Stomach (tissue), 9 donors: ENCODE measurements around the gene HSD17B13. TPM values are rescaled to one million over a fixed set of nuclear protein-coding genes. Genes with fewer than 3 reads are reported as not detected.
"Not testable (repeated sequence)": the region's sequence is repeated elsewhere in the genome, so short reads cannot be mapped to it uniquely, and the experiment has no call there.

Experiments
- DNase-seq, 2 donors: peaks; one replicate each; pipeline versions ENCODE4 v3.0.0 to v3.0.0-alpha.2; 2013 to 2019
- H3K27ac ChIP-seq, 5 donors: fragments of 200-600 bp in 4 of 5; sonication (generic) in 4 of 5; one replicate each; pipeline ENCODE4 v1.5.1; 2013 to 2019; ENCODE audit warnings: mild to moderate bottlenecking in 1 of 5, moderate library complexity in 1 of 5
- H3K27me3 ChIP-seq, 3 donors: fragments of 200-600 bp; sonication (generic); one replicate each; pipeline ENCODE4 v1.5.1; 2017 to 2019; ENCODE audit warnings: mixed run types in 1 of 3
- H3K36me3 ChIP-seq, 4 donors: fragments of 200-600 bp; sonication (generic); 1 replicate in 3 of 4; 2 replicates in 1 of 4; pipeline ENCODE4 v1.5.1; 2016 to 2019
- H3K4me1 ChIP-seq, 4 donors: fragments of 200-600 bp; sonication (generic); one replicate each; pipeline ENCODE4 v1.5.1; 2016 to 2019
- H3K4me3 ChIP-seq, 4 donors: fragments of 200-600 bp; sonication (generic) in 3 of 4; one replicate each; pipeline ENCODE4 v1.5.1; 2016 to 2019; ENCODE audit warnings: mild to moderate bottlenecking in 1 of 4
- H3K9me3 ChIP-seq, 4 donors: fragments of 200-600 bp; sonication (generic); one replicate each; pipeline ENCODE4 v1.5.1; 2016 to 2019
- EP300 ChIP-seq: sonication (generic); formaldehyde crosslinking; IDR thresholded peaks from one replicate; pipeline ENCODE4 v1.6.1; 2017; ENCODE audit warnings: antibody characterized with exemption
- POLR2A ChIP-seq, 4 donors: fragments of 450-650 bp; IDR thresholded peaks; one replicate each; pipeline ENCODE4 v1.6.1; 2016; ENCODE audit warnings: antibody characterized with exemption in 4 of 4, control low read depth in 2 of 4, mild to moderate bottlenecking in 1 of 4, moderate library complexity in 1 of 4
- POLR2AphosphoS5 ChIP-seq, 3 donors: sonication (generic); formaldehyde crosslinking; IDR thresholded peaks; one replicate each; pipeline ENCODE4 v1.6.1; 2016; ENCODE audit warnings: antibody characterized with exemption in 3 of 3
- WGBS, 5 donors: extraction: QIAGEN DNeasy Blood & Tissue Kit in 3 of 5; methylation state at CpG; one replicate each; pipeline versions ENCODE4 v1.1.5 to v1.1.7; 2013 to 2018; 5-methylcytosine and 5-hydroxymethylcytosine counted together
- intact Hi-C: fragments of 100-400 bp; cut with DNase I; formaldehyde crosslinking; loops from one replicate; pipeline ENCODE4 v1.15.1; 2023; ENCODE audit warnings: low total_unique reads
- polyA plus RNA-seq, 3 donors: library from polyadenylated mRNA; stranded (reverse); fragments of 200-250 nt; gene quantifications; one replicate each; pipeline ENCODE4 v1.2.3, GENCODE V29; 2013
- total RNA-seq, 5 donors: library from RNA; depleted of rRNA; stranded (reverse); fragments of >200 nt; gene quantifications; one replicate each; pipeline versions ENCODE4 v1.1.0 to v1.2.3, GENCODE V29; 2014 to 2016
- TF ChIP-seq, protein P1 (sequence below), 7 experiments: fragments of 450-650 bp in 4 of 7; fragments of 200-600 bp in 3 of 7; sonication (generic) in 3 of 7; IDR thresholded peaks; one replicate each; pipeline ENCODE4 v1.5.1; 2016 to 2019; ENCODE audit warnings: antibody characterized with exemption in 7 of 7, control low read depth in 2 of 7, mild to moderate bottlenecking in 1 of 7
- donor health status: healthy with polysubstance abuse.
- donor health status: Bipolar disorder and iron deficiency.
- donor health status: healthy.

Gene HSD17B13
- total and polyA plus RNA-seq, 8 donors, result 0.05 to 1.8 (median 0.87) TPM; not detected in 4

DNA sequence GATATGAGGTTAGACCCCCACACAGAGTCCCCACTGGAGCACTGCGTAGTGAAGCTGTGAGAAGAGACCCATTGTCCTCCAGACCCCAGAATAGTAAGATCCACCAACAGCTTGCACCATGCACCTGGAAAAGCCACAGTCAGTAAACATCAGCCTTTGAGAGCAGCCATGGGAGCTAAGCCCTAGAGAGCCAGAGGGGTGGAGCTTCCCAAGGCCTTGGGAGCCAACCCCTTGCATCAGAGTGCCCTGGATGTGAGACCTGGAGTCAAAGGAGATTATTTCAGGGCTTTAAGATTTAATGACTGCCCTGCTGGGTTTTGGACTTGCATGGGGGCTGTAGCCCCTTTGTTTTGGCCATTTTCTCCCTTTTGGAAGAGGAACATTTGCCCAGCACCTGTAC lies 35.7 kb downstream of the HSD17B13 start:
- intact Hi-C loops, result no loop called here

GRCh38 chr4:87284268-87284667 lies 38.4 kb downstream of the HSD17B13 start:
- H3K4me3 ChIP-seq, H3K4me1 ChIP-seq, DNase-seq, H3K36me3 ChIP-seq, H3K27ac ChIP-seq, intact Hi-C loops, H3K27me3 ChIP-seq: not testable (repeated sequence)
- H3K9me3 ChIP-seq, result peaks cover 0 to 37% (median 34%) of the 10 kb centered on the region in 4 donors

More for the DNA sequence above, 35.7 kb downstream of the HSD17B13 start:
- WGBS, 5 donors, result 67 to 100% (median 93%) methylated on average over 1 of the region's 1 CpG
- TF ChIP-seq POLR2A (IDR thresholded peaks at IDR 0.05) (no peak), POLR2AphosphoS5 (IDR thresholded peaks at IDR 0.05) (no peak), EP300 (no peak)
- TF ChIP-seq, protein P1, sequence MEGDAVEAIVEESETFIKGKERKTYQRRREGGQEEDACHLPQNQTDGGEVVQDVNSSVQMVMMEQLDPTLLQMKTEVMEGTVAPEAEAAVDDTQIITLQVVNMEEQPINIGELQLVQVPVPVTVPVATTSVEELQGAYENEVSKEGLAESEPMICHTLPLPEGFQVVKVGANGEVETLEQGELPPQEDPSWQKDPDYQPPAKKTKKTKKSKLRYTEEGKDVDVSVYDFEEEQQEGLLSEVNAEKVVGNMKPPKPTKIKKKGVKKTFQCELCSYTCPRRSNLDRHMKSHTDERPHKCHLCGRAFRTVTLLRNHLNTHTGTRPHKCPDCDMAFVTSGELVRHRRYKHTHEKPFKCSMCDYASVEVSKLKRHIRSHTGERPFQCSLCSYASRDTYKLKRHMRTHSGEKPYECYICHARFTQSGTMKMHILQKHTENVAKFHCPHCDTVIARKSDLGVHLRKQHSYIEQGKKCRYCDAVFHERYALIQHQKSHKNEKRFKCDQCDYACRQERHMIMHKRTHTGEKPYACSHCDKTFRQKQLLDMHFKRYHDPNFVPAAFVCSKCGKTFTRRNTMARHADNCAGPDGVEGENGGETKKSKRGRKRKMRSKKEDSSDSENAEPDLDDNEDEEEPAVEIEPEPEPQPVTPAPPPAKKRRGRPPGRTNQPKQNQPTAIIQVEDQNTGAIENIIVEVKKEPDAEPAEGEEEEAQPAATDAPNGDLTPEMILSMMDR (IDR thresholded peaks at IDR 0.05), result no peak
- no peak for DNase-seq
- Histone ChIP-seq H3K36me3 (no peaks in the 10 kb centered on the region), H3K4me3 (no peak overlapping the region), H3K4me1 (no peaks in the 10 kb centered on the region), H3K27ac (no peak overlapping the region), H3K27me3 (no peaks in the 10 kb centered on the region), H3K9me3 (peaks cover 0 to 37% (median 34%) of the 10 kb centered on the region in 4 donors)

- no peak overlapping the region for H3K27ac ChIP-seq
- intact Hi-C loops, result no loop called here
- H3K9me3 ChIP-seq, result peaks cover 0 to 37% (median 34%) of the 10 kb centered on the region in 4 donors
- H3K4me3 ChIP-seq, result no peak overlapping the region
- no peak for DNase-seq
- H3K27me3 ChIP-seq, result no peaks in the 10 kb centered on the region
- 57 to 76% (median 71%) methylated on average over 3 of the region's 3 CpGs for WGBS, 5 donors
- H3K4me1 ChIP-seq, result no peaks in the 10 kb centered on the region
- no peaks in the 10 kb centered on the region for H3K36me3 ChIP-seq
- TF ChIP-seq, protein P1 (IDR thresholded peaks at IDR 0.05), result no peak
- TF ChIP-seq POLR2AphosphoS5 (IDR thresholded peaks at IDR 0.05), result no peak
- TF ChIP-seq POLR2A (IDR thresholded peaks at IDR 0.05), result no peak
- TF ChIP-seq EP300, result no peak
Observed at GRCh38 chr4:87283151-87283550, 39.5 kb downstream of the HSD17B13 start.

DNA sequence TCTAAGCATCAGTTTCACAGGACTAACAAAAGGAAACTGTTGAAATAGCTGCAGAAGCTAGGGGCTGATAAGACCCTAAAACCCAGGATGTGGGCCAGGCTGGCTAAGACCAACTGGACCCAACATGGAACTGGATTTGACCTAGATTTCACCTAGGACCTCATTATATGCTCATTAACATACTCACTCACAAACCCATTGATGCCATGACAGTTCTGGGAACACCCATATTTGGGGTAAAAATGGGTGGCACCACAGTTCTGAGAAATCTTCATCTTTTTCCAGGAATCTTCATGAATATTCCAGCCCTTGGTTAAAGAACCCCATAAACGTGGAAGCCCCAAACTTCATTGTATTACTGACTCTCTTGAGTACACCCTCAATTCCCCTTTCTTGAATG lies 41.1 kb downstream of the HSD17B13 start:
- Histone ChIP-seq H3K27ac (no peak overlapping the region), H3K4me3 (no peak overlapping the region), H3K36me3 (no peaks in the 10 kb centered on the region), H3K27me3 (no peaks in the 10 kb centered on the region), H3K9me3 (peaks cover 0 to 28% (median 26%) of the 10 kb centered on the region in 4 donors), H3K4me1 (no peaks in the 10 kb centered on the region)
- 55 to 78% (median 73%) methylated on average over 1 of the region's 1 CpG for WGBS, 5 donors
- no peak for DNase-seq
- no peak for TF ChIP-seq POLR2AphosphoS5 (IDR thresholded peaks at IDR 0.05)
- TF ChIP-seq POLR2A (IDR thresholded peaks at IDR 0.05), result no peak
- TF ChIP-seq, protein P1 (IDR thresholded peaks at IDR 0.05), result no peak
- no peak for TF ChIP-seq EP300
- intact Hi-C loops, result no loop called here

- H3K36me3 ChIP-seq, result no peaks in the 10 kb centered on the region
- intact Hi-C loops, result no loop called here
- no peaks in the 10 kb centered on the region for H3K9me3 ChIP-seq
- H3K27ac ChIP-seq, result no peak overlapping the region
- DNase-seq, result no peak
- H3K4me3 ChIP-seq, result no peak overlapping the region
- TF ChIP-seq EP300 (no peak), POLR2A (IDR thresholded peaks at IDR 0.05) (no peak)
- no peaks in the 10 kb centered on the region for H3K27me3 ChIP-seq
- H3K4me1 ChIP-seq, result no peaks in the 10 kb centered on the region
- 43 to 63% (median 51%) methylated on average over 3 of the region's 3 CpGs for WGBS, 5 donors
Observed at GRCh38 chr4:87278335-87278794, 44.3 kb downstream of the HSD17B13 start.
